Colonic mucosa (tissue), 4 donors: ENCODE data around the gene TOMM40L. TPM values are rescaled to one million over a fixed set of nuclear protein-coding genes. Genes with fewer than 3 reads are reported as not detected.

Source experiments
- DNase-seq: peaks from one replicate; pipeline ENCODE4 v3.0.0-alpha.2; 2020
- H3K27ac ChIP-seq: fragments of 200-600 bp; one replicate; pipeline ENCODE4 v1.8.0; 2021
- H3K27me3 ChIP-seq: fragments of 200-600 bp; one replicate; pipeline ENCODE4 v1.8.0; 2021
- H3K36me3 ChIP-seq: fragments of 200-600 bp; one replicate; pipeline ENCODE4 v1.8.0; 2021
- H3K4me1 ChIP-seq: fragments of 200-600 bp; one replicate; pipeline ENCODE4 v1.8.0; 2021; ENCODE audit warnings: mild to moderate bottlenecking
- H3K4me3 ChIP-seq: fragments of 200-600 bp; one replicate; pipeline ENCODE4 v1.8.0; 2021
- H3K9ac ChIP-seq, 2 donors: one replicate each; pipeline ENCODE4 v1.7.0; 2013; ENCODE audit warnings: control low read depth in 2 of 2, low read depth in 2 of 2, low read length in 2 of 2
- H3K9me3 ChIP-seq: fragments of 200-600 bp; one replicate; pipeline ENCODE4 v1.8.0; 2021
- CTCF ChIP-seq: fragments of 200-600 bp; IDR thresholded peaks from one replicate; pipeline ENCODE4 v1.8.0; 2022; ENCODE audit warnings: antibody characterized with exemption, mild to moderate bottlenecking
- intact Hi-C: fragments of 100-400 bp; cut with DNase I; formaldehyde crosslinking; loops from one replicate; pipeline ENCODE4 v1.14.1; 2022
- total RNA-seq, 2 donors: library from RNA; stranded (reverse); fragmentation: NEBNext Ultra II Directional in 1 of 2; extraction: Animal tissue kit (Norgen Biotek cat#: 25700) in 1 of 2; gene quantifications; one replicate each; pipeline ENCODE4 v1.2.1, GENCODE V29; 2021
- donor health status: healthy.
- donor health status: DM: no; HTN: no; CAD: no.
- donor health status: DM: no; HTN: no; CAD: no.

TOMM40L gene
- total RNA-seq, 2 donors from 2014 or later = 16.6 to 23.1 TPM

GRCh38 chr1:161227196-161227871 is 1.5 kb downstream of the TOMM40L start:
- H3K4me1 ChIP-seq = peaks cover 20% of the 10 kb centered on the region
- peak overlapping the region; percentile 10 for H3K4me3 ChIP-seq
- peak overlapping the region; percentile 54 for H3K27ac ChIP-seq
- DNase-seq = peak; percentile 88
- no peaks in the 10 kb centered on the region for H3K27me3 ChIP-seq
- peak; percentile 89 for TF ChIP-seq CTCF
- peaks cover 7% of the 10 kb centered on the region for H3K36me3 ChIP-seq
- H3K9me3 ChIP-seq = no peaks in the 10 kb centered on the region
- intact Hi-C loops = loop anchor here (5.0 kb wide), 1 partner anchor 65 kb away; no protein-coding TSS in a partner anchor
- peak overlapping the region; percentile 53 to 76 for H3K9ac ChIP-seq

GRCh38 chr1:161228032-161228431 is 2.2 kb downstream of the TOMM40L start:
- intact Hi-C loops = loop anchor here (5.0 kb wide), 1 partner anchor 64 kb away; no protein-coding TSS in a partner anchor
- Histone ChIP-seq H3K9ac (peak overlapping the region in 1 of 2 donors; percentile 53), H3K4me1 (peaks cover 20% of the 10 kb centered on the region)

GRCh38 chr1:161229896-161230295 is 4.0 kb downstream of the TOMM40L start:
- Histone ChIP-seq H3K27ac (no peak overlapping the region), H3K4me1 (peaks cover 20% of the 10 kb centered on the region), H3K9me3 (no peaks in the 10 kb centered on the region), H3K36me3 (peaks cover 7% of the 10 kb centered on the region), H3K9ac (no peak overlapping the region), H3K27me3 (no peaks in the 10 kb centered on the region), H3K4me3 (no peak overlapping the region)
- no peak for DNase-seq
- intact Hi-C loops = loop anchor here (5.0 kb wide), 1 partner anchor 62 kb away; no protein-coding TSS in a partner anchor
- no peak for TF ChIP-seq CTCF

More at GRCh38 chr1:161228032-161228431, 2.2 kb downstream of the TOMM40L start:
- Histone ChIP-seq H3K27me3 (no peaks in the 10 kb centered on the region), H3K27ac (peak overlapping the region; percentile 54), H3K36me3 (peaks cover 7% of the 10 kb centered on the region), H3K9me3 (no peaks in the 10 kb centered on the region), H3K4me3 (no peak overlapping the region)
- TF ChIP-seq CTCF = no peak
- no peak for DNase-seq

GRCh38 chr1:161230762-161231161 is 4.9 kb downstream of the TOMM40L start:
- Histone ChIP-seq H3K9me3 (no peaks in the 10 kb centered on the region), H3K36me3 (peaks cover 7% of the 10 kb centered on the region), H3K9ac (no peak overlapping the region), H3K4me1 (peaks cover 15% of the 10 kb centered on the region), H3K4me3 (no peak overlapping the region), H3K27ac (no peak overlapping the region), H3K27me3 (no peaks in the 10 kb centered on the region)
- intact Hi-C loops = no loop called here
- TF ChIP-seq CTCF = no peak
- DNase-seq = no peak

- no peak overlapping the region for H3K4me3 ChIP-seq
- intact Hi-C loops = no loop called here
- DNase-seq = no peak
Observed at GRCh38 chr1:161233102-161233501, 7.2 kb downstream of the TOMM40L start.

More at GRCh38 chr1:161233102-161233501, 7.2 kb downstream of the TOMM40L start:
- peaks cover 7% of the 10 kb centered on the region for H3K36me3 ChIP-seq
- no peaks in the 10 kb centered on the region for H3K27me3 ChIP-seq
- no peak for TF ChIP-seq CTCF
- no peak overlapping the region for H3K27ac ChIP-seq
- no peak overlapping the region for H3K9ac ChIP-seq
- H3K4me1 ChIP-seq = no peaks in the 10 kb centered on the region
- no peaks in the 10 kb centered on the region for H3K9me3 ChIP-seq
